Right lobe of liver (tissue), 4 donors: ENCODE data around the gene SLITRK2.

Experiments used
- CTCF ChIP-seq, 4 donors: fragments of 200-600 bp in 3 of 4; fragments of 450-650 bp in 1 of 4; IDR thresholded peaks; one replicate each; pipeline versions ENCODE4 v1.5.1 to v1.8.0; 2016 to 2022; ENCODE audit warnings: antibody characterized with exemption in 4 of 4, mild to moderate bottlenecking in 2 of 4
- POLR2A ChIP-seq: fragments of 450-650 bp; IDR thresholded peaks from one replicate; pipeline ENCODE4 v1.6.1; 2017; ENCODE audit warnings: antibody characterized with exemption, mild to moderate bottlenecking
- donor health status: DM: no; HTN: no; CAD: no.
- donor health status: DM: no; HTN: no; CAD: no.
- donor health status: DM: no; HTN: yes; CAD: no.

GRCh38 chrX:145826466-145826865 is 8.8 kb downstream of the SLITRK2 start:
- TF ChIP-seq CTCF (IDR thresholded peaks at IDR 0.05), result no peak
- TF ChIP-seq POLR2A, result no peak
